Suppressor macrophage treated with lipopolysaccharide for 1 hour (primary cell): Measurements from ENCODE around the gene WIPF3.
"Not testable (repeated sequence)": the region's sequence is repeated elsewhere in the genome, so short reads cannot be mapped to it uniquely, and the experiment has no call there.

Experiments used
- DNase-seq, 3 donors: peaks; one replicate each; pipeline ENCODE4 v3.0.0-alpha.2; 2020 to 2022

The WIPF3 gene

GRCh38 chr7:29956487-29956836, 150.2 kb downstream of the WIPF3 start:
- no peak for DNase-seq

- no peak for DNase-seq
Measured at GRCh38 chr7:29957521-29958310, 151.4 kb downstream of the WIPF3 start.

GRCh38 chr7:29958667-29959358, 152.5 kb downstream of the WIPF3 start:
- DNase-seq = no peak

GRCh38 chr7:29961611-29962010, 155.3 kb downstream of the WIPF3 start:
- DNase-seq = not testable (repeated sequence)

GRCh38 chr7:29962035-29962434, 155.7 kb downstream of the WIPF3 start:
- no peak for DNase-seq

GRCh38 chr7:29965030-29965429, 158.7 kb downstream of the WIPF3 start:
- DNase-seq = no peak
